Measurements from ENCODE around the gene ALG5. TPM values are rescaled to one million over a fixed set of nuclear protein-coding genes. Genes with fewer than 3 reads are reported as not detected.

ALG5 gene
- total and polyA plus RNA-seq, 2 of the 4 experiments (the other 2 are of a cell fraction): 19.4 to 21.9 TPM

GRCh38 chr13:36954542-36954941, 44.6 kb downstream of the ALG5 start:
- no peak overlapping the region for H3K56ac ChIP-seq (ENCODE audit: extremely low read depth, insufficient read depth, low read length)
- no peak overlapping the region for H3K4me3 ChIP-seq (ENCODE audit: insufficient read depth, low read depth, low read length)
- no peak overlapping the region for H4K5ac ChIP-seq (ENCODE audit: low read depth, low read length)
- no peak overlapping the region for H3K27ac ChIP-seq (ENCODE audit: insufficient read depth, low read length)
- no peak overlapping the region for H3K23ac ChIP-seq (ENCODE audit: low read depth, low read length)
- peak; percentile 62 for ATAC-seq (ENCODE audit: low read depth)
- TF ChIP-seq CEBPB (IDR thresholded peaks at IDR 0.05; ENCODE audit: low read depth, low read length) (no peak), SMC3 (IDR thresholded peaks at IDR 0.05; ENCODE audit: low read depth, low read length) (no peak), BHLHE40 (IDR thresholded peaks at IDR 0.05; ENCODE audit: low read depth, low read length) (no peak), MAFK (IDR thresholded peaks at IDR 0.05; ENCODE audit: low read depth, low read length) (no peak), USF2 (IDR thresholded peaks at IDR 0.05; ENCODE audit: low read depth, low read length) (no peak), MXI1 (IDR thresholded peaks at IDR 0.05; ENCODE audit: borderline replicate concordance, low read depth, low read length) (no peak), RCOR1 (IDR thresholded peaks at IDR 0.05; ENCODE audit: insufficient replicate concordance, low read length) (no peak), MAZ (IDR thresholded peaks at IDR 0.05; ENCODE audit: borderline replicate concordance, low read depth, low read length) (no peak), FOS (IDR thresholded peaks at IDR 0.05; ENCODE audit: low read depth, low read length) (no peak), CHD1 (IDR thresholded peaks at IDR 0.05; ENCODE audit: low read depth, low read length) (no peak), NFE2L2 (IDR thresholded peaks at IDR 0.05; ENCODE audit: low read depth, low read length) (no peak), CTCF (conservative IDR thresholded peaks at IDR 0.05; ENCODE audit: low read depth, low read length) (no peak), RAD21 (IDR thresholded peaks at IDR 0.05; ENCODE audit: low read length) (no peak), POLR2A (IDR thresholded peaks at IDR 0.05; ENCODE audit: low read depth, low read length) (no peak), ELK1 (IDR thresholded peaks at IDR 0.05; ENCODE audit: borderline replicate concordance, low read depth, low read length) (no peak)
- 0 out of 2 replicates have a peak overlapping the region, but pooled peaks have one; percentile 28 for H3K14ac ChIP-seq (replicated peaks; ENCODE audit: low read depth, low read length)
- no peaks in the 10 kb centered on the region for H3K9me3 ChIP-seq (ENCODE audit: control insufficient read depth, insufficient read depth, low read length)
- no peak overlapping the region for H2AK9ac ChIP-seq (replicated peaks; ENCODE audit: low read depth, low read length, poor library complexity)
- H3K79me1 ChIP-seq (ENCODE audit: low read depth in 1 of 2, low read length in 2 of 2): peaks cover 2 to 6% of the 10 kb centered on the region in 2 experiments
- dilution Hi-C loops (cut with HindIII; ENCODE audit: low sequenced_read_pairs, unreplicated experiment) (no loop called here), intact Hi-C loops (cut with micrococcal nuclease) (no loop called here), in situ Hi-C loops (cut with MboI; ENCODE audit: low sequenced_read_pairs) (no loop called here)
- POLR2A ChIA-PET (ENCODE audit: unreplicated experiment): no interaction called here
- H4K91ac ChIP-seq (ENCODE audit: insufficient read depth, low read depth, low read length): no peak overlapping the region
- peaks cover 20% of the 10 kb centered on the region for H3K36me3 ChIP-seq (ENCODE audit: control insufficient read depth, insufficient read depth, low read length)
- H2BK120ac ChIP-seq (ENCODE audit: low read depth, low read length): no peak overlapping the region
- H4K8ac ChIP-seq (ENCODE audit: low read depth in 2 of 2, low read length in 2 of 2): no peak overlapping the region
- no peak overlapping the region for H3K9ac ChIP-seq (ENCODE audit: low read depth, low read length)
- H3K18ac ChIP-seq (ENCODE audit: low read depth, low read length): no peak overlapping the region
- no TSS peak for BruUV-seq (replicated peaks)
- H3K4ac ChIP-seq (ENCODE audit: low read depth, low read length): no peak overlapping the region
- H2AK5ac ChIP-seq (ENCODE audit: low read depth, low read length): no peak overlapping the region
- peaks cover 3% of the 10 kb centered on the region for H3K4me1 ChIP-seq (ENCODE audit: control insufficient read depth, insufficient read depth, low read length)
- H4K20me1 ChIP-seq (ENCODE audit: insufficient read depth, low read length): no peaks in the 10 kb centered on the region
- H2BK5ac ChIP-seq (ENCODE audit: low read depth, low read length, poor library complexity, severe bottlenecking): no peak overlapping the region
- H2BK15ac ChIP-seq (ENCODE audit: low read depth, low read length): no peak overlapping the region
- peaks cover 6% of the 10 kb centered on the region; the same call in 1 of the 2 replicates for H3K9me1 ChIP-seq (ENCODE audit: insufficient read depth, low read length)
- no peak overlapping the region for H3K4me2 ChIP-seq (ENCODE audit: low read depth, low read length)
- no peak overlapping the region for H2AFZ ChIP-seq (replicated peaks; ENCODE audit: low read length, poor library complexity)
- no peaks in the 10 kb centered on the region for H3K27me3 ChIP-seq (ENCODE audit: control insufficient read depth, insufficient read depth, low read length)
- CTCF ChIA-PET: no interaction called here
- H2BK20ac ChIP-seq (ENCODE audit: low read depth, low read length): no peak overlapping the region
- DNase-seq: peak; percentile 1

Data from IMR-90 (cell line).